Activated CD4-positive, alpha-beta T cell treated with anti-CD3 and anti-CD28 coated beads, Interleukin-2, amount 10 ng/mL, durations not matched to agents 7 days and 5 days (primary cell): ENCODE data around the gene LIN7A. TPM values are rescaled to one million over a fixed set of nuclear protein-coding genes. Genes with fewer than 3 reads are reported as not detected.

Experiments used
- CTCF ChIA-PET: fragments of 350-600 bp; sonication (Branson Sonifier 250); formaldehyde crosslinking; loops from one replicate; lab custom pipeline; 2021; ENCODE audit warnings: antibody characterized with exemption; lab: Charles Lee
- POLR2A ChIA-PET: fragments of 350-600 bp; sonication (Branson Sonifier 250); formaldehyde crosslinking; loops from one replicate; lab custom pipeline; 2021; ENCODE audit warnings: antibody characterized with exemption; lab: Charles Lee
- DNase-seq: peaks from one replicate; pipeline ENCODE4 v3.0.0-alpha.2; 2020
- H3K27ac Mint-ChIP-seq: one replicate; pipeline ENCODE4 v1.8.0; 2021; ENCODE audit warnings: mild to moderate bottlenecking, moderate library complexity, mixed read lengths
- H3K27me3 Mint-ChIP-seq: one replicate; pipeline ENCODE4 v1.8.0; 2021; ENCODE audit warnings: mixed read lengths
- H3K36me3 Mint-ChIP-seq: one replicate; pipeline ENCODE4 v1.8.0; 2021; ENCODE audit warnings: low read depth, mixed read lengths
- H3K4me1 Mint-ChIP-seq: one replicate; pipeline ENCODE4 v1.8.0; 2021; ENCODE audit warnings: mixed read lengths
- H3K4me3 Mint-ChIP-seq: one replicate; pipeline ENCODE4 v1.8.0; 2021; ENCODE audit warnings: mild to moderate bottlenecking, moderate library complexity, mixed read lengths
- H3K9me3 Mint-ChIP-seq: one replicate; pipeline ENCODE4 v1.8.0; 2021; ENCODE audit warnings: mixed read lengths
- total RNA-seq, 2 experiments: library from RNA; stranded (reverse); gene quantifications; one replicate each; pipeline ENCODE4 v1.2.3, GENCODE V29; 2021

LIN7A gene
- total RNA-seq, 2 experiments from 2014 or later = not detected

- no peaks in the 10 kb centered on the region for H3K27me3 Mint-ChIP-seq
- no peak overlapping the region for H3K4me3 Mint-ChIP-seq
- H3K27ac Mint-ChIP-seq = no peak overlapping the region
- ChIA-PET CTCF (no interaction called here), POLR2A (no interaction called here)
- H3K9me3 Mint-ChIP-seq = no peaks in the 10 kb centered on the region
- DNase-seq = no peak
- no peaks in the 10 kb centered on the region for H3K4me1 Mint-ChIP-seq
- no peaks in the 10 kb centered on the region for H3K36me3 Mint-ChIP-seq
These were observed 99.6 kb downstream of the LIN7A start for GRCh38 chr12:80838024-80838658.

- H3K36me3 Mint-ChIP-seq = no peaks in the 10 kb centered on the region
- H3K4me1 Mint-ChIP-seq = no peaks in the 10 kb centered on the region
- no peak overlapping the region for H3K4me3 Mint-ChIP-seq
- ChIA-PET CTCF (no interaction called here), POLR2A (no interaction called here)
- no peaks in the 10 kb centered on the region for H3K9me3 Mint-ChIP-seq
- no peak overlapping the region for H3K27ac Mint-ChIP-seq
- no peak for DNase-seq
- H3K27me3 Mint-ChIP-seq = no peaks in the 10 kb centered on the region
These were observed 100.3 kb downstream of the LIN7A start for GRCh38 chr12:80837342-80837978.

- no peaks in the 10 kb centered on the region for H3K27me3 Mint-ChIP-seq
- CTCF ChIA-PET = no interaction called here
- no peaks in the 10 kb centered on the region for H3K4me1 Mint-ChIP-seq
- H3K9me3 Mint-ChIP-seq = no peaks in the 10 kb centered on the region
- POLR2A ChIA-PET = no interaction called here
- no peaks in the 10 kb centered on the region for H3K36me3 Mint-ChIP-seq
- no peak overlapping the region for H3K27ac Mint-ChIP-seq
- no peak for DNase-seq
- H3K4me3 Mint-ChIP-seq = no peak overlapping the region
These were observed 103.0 kb downstream of the LIN7A start for GRCh38 chr12:80834724-80835123.

- DNase-seq = no peak
- no peak overlapping the region for H3K4me3 Mint-ChIP-seq
- no peaks in the 10 kb centered on the region for H3K36me3 Mint-ChIP-seq
- no peak overlapping the region for H3K27ac Mint-ChIP-seq
- H3K9me3 Mint-ChIP-seq = no peaks in the 10 kb centered on the region
- ChIA-PET POLR2A (no interaction called here), CTCF (no interaction called here)
- no peaks in the 10 kb centered on the region for H3K4me1 Mint-ChIP-seq
- H3K27me3 Mint-ChIP-seq = no peaks in the 10 kb centered on the region
These were observed 107.1 kb downstream of the LIN7A start for GRCh38 chr12:80830533-80831088.

- no peaks in the 10 kb centered on the region for H3K4me1 Mint-ChIP-seq
- no peaks in the 10 kb centered on the region for H3K27me3 Mint-ChIP-seq
- no peaks in the 10 kb centered on the region for H3K9me3 Mint-ChIP-seq
- H3K4me3 Mint-ChIP-seq = no peak overlapping the region
- CTCF ChIA-PET = no interaction called here
- DNase-seq = no peak
- H3K36me3 Mint-ChIP-seq = no peaks in the 10 kb centered on the region
- POLR2A ChIA-PET = no interaction called here
- no peak overlapping the region for H3K27ac Mint-ChIP-seq
These were observed 108.0 kb downstream of the LIN7A start for GRCh38 chr12:80829767-80830166.

- H3K27ac Mint-ChIP-seq = no peak overlapping the region
- H3K9me3 Mint-ChIP-seq = no peaks in the 10 kb centered on the region
- CTCF ChIA-PET = no interaction called here
- no peak for DNase-seq
- H3K4me1 Mint-ChIP-seq = no peaks in the 10 kb centered on the region
- no peak overlapping the region for H3K4me3 Mint-ChIP-seq
- POLR2A ChIA-PET = no interaction called here
- H3K36me3 Mint-ChIP-seq = no peaks in the 10 kb centered on the region
- H3K27me3 Mint-ChIP-seq = no peaks in the 10 kb centered on the region
These were observed 112.2 kb downstream of the LIN7A start for GRCh38 chr12:80825506-80825905.

GRCh38 chr12:80823393-80823792 is 114.3 kb downstream of the LIN7A start:
- no peak for DNase-seq
- no peaks in the 10 kb centered on the region for H3K4me1 Mint-ChIP-seq
- no peaks in the 10 kb centered on the region for H3K27me3 Mint-ChIP-seq
- H3K36me3 Mint-ChIP-seq = no peaks in the 10 kb centered on the region
- H3K4me3 Mint-ChIP-seq = no peak overlapping the region
- ChIA-PET POLR2A (no interaction called here), CTCF (no interaction called here)
- H3K27ac Mint-ChIP-seq = no peak overlapping the region
- no peaks in the 10 kb centered on the region for H3K9me3 Mint-ChIP-seq

GRCh38 chr12:80821513-80822000 is 116.2 kb downstream of the LIN7A start:
- ChIA-PET POLR2A (no interaction called here), CTCF (no interaction called here)
- DNase-seq = no peak
- Mint-ChIP-seq H3K4me3 (no peak overlapping the region), H3K36me3 (no peaks in the 10 kb centered on the region), H3K27me3 (no peaks in the 10 kb centered on the region), H3K9me3 (no peaks in the 10 kb centered on the region), H3K27ac (no peak overlapping the region), H3K4me1 (no peaks in the 10 kb centered on the region)

- H3K4me3 Mint-ChIP-seq = no peak overlapping the region
- H3K27ac Mint-ChIP-seq = no peak overlapping the region
- ChIA-PET POLR2A (no interaction called here), CTCF (no interaction called here)
- no peak for DNase-seq
- H3K36me3 Mint-ChIP-seq = no peaks in the 10 kb centered on the region
- H3K9me3 Mint-ChIP-seq = no peaks in the 10 kb centered on the region
- H3K27me3 Mint-ChIP-seq = no peaks in the 10 kb centered on the region
- H3K4me1 Mint-ChIP-seq = no peaks in the 10 kb centered on the region
These were observed 118.9 kb downstream of the LIN7A start for GRCh38 chr12:80818878-80819277.

GRCh38 chr12:80815351-80815750 is 122.4 kb downstream of the LIN7A start:
- no peak for DNase-seq
- POLR2A ChIA-PET = no interaction called here
- no peaks in the 10 kb centered on the region for H3K36me3 Mint-ChIP-seq
- no peaks in the 10 kb centered on the region for H3K9me3 Mint-ChIP-seq
- H3K4me1 Mint-ChIP-seq = no peaks in the 10 kb centered on the region
- H3K27ac Mint-ChIP-seq = no peak overlapping the region
- no peak overlapping the region for H3K4me3 Mint-ChIP-seq
- H3K27me3 Mint-ChIP-seq = no peaks in the 10 kb centered on the region
- CTCF ChIA-PET = no interaction called here

GRCh38 chr12:80814453-80814852 is 123.3 kb downstream of the LIN7A start:
- no peaks in the 10 kb centered on the region for H3K36me3 Mint-ChIP-seq
- H3K4me1 Mint-ChIP-seq = no peaks in the 10 kb centered on the region
- H3K27ac Mint-ChIP-seq = no peak overlapping the region
- ChIA-PET CTCF (no interaction called here), POLR2A (no interaction called here)
- H3K27me3 Mint-ChIP-seq = no peaks in the 10 kb centered on the region
- no peaks in the 10 kb centered on the region for H3K9me3 Mint-ChIP-seq
- no peak for DNase-seq
- no peak overlapping the region for H3K4me3 Mint-ChIP-seq

- Mint-ChIP-seq H3K27ac (no peak overlapping the region), H3K36me3 (no peaks in the 10 kb centered on the region), H3K27me3 (no peaks in the 10 kb centered on the region), H3K9me3 (no peaks in the 10 kb centered on the region), H3K4me3 (no peak overlapping the region), H3K4me1 (no peaks in the 10 kb centered on the region)
- POLR2A ChIA-PET = no interaction called here
- DNase-seq = no peak
- CTCF ChIA-PET = no interaction called here
These were observed 123.9 kb downstream of the LIN7A start for GRCh38 chr12:80813820-80814219.

- Mint-ChIP-seq H3K9me3 (no peaks in the 10 kb centered on the region), H3K36me3 (no peaks in the 10 kb centered on the region), H3K4me3 (no peak overlapping the region), H3K4me1 (no peaks in the 10 kb centered on the region), H3K27me3 (no peaks in the 10 kb centered on the region), H3K27ac (no peak overlapping the region)
- CTCF ChIA-PET = no interaction called here
- POLR2A ChIA-PET = no interaction called here
- DNase-seq = no peak
These were observed 125.6 kb downstream of the LIN7A start for GRCh38 chr12:80811957-80812708.
